PC-3 (cell line): ENCODE data around the gene CCNL2. TPM values are rescaled to one million over a fixed set of nuclear protein-coding genes. Genes with fewer than 3 reads are reported as not detected.

Source experiments
- ATAC-seq: fragments of 200-7000 bp; cut with Tn5 transposase; 2 replicates; pipeline ENCODE4 v1.9.1; 2020; ENCODE audit warnings: mild to moderate bottlenecking, moderate library complexity
- BruUV-seq: library from RNA; stranded (reverse); fragments of 400-500 nt; replicated peaks from 2 replicates; lab custom pipeline; 2021; lab: Mats Ljungman, UMichigan
- CTCF ChIA-PET: fragments of 300-600 bp; sonication (Branson Sonifier 250); formaldehyde crosslinking; loops from one replicate; lab custom pipeline; 2022; ENCODE audit warnings: antibody characterized with exemption; lab: Charles Lee
- POLR2A ChIA-PET: fragments of 300-600 bp; sonication (Branson Sonifier 250); formaldehyde crosslinking; loops from one replicate; lab custom pipeline; 2022; ENCODE audit warnings: antibody characterized with exemption; ENCODE audit not compliant: unreplicated experiment; lab: Charles Lee
- DNase-seq: peaks from one replicate; pipeline ENCODE4 v3.0.0-alpha.2; 2015
- H2AFZ ChIP-seq: fragments of 300-600 bp; sonication (generic); 2 replicates; pipeline ENCODE4 v1.6.0; 2016; ENCODE audit warnings: antibody characterized with exemption, low read length
- H3F3A ChIP-seq: fragments of 300-600 bp; sonication (generic); one replicate; pipeline ENCODE4 v1.6.0; 2017; ENCODE audit warnings: antibody characterized with exemption, low read length, control low read depth, mild to moderate bottlenecking; ENCODE audit not compliant: unreplicated experiment
- H3K27ac ChIP-seq: fragments of 300-600 bp; sonication (generic); 2 replicates; pipeline ENCODE4 v1.5.1; 2016; ENCODE audit warnings: mild to moderate bottlenecking, low read length
- H3K27me3 ChIP-seq: fragments of 300-600 bp; sonication (generic); 2 replicates; pipeline ENCODE4 v1.6.1; 2016; ENCODE audit warnings: low read length, mixed read lengths
- H3K36me3 ChIP-seq: fragments of 300-600 bp; sonication (generic); 2 replicates; pipeline ENCODE4 v1.6.1; 2016; ENCODE audit warnings: low read depth, mixed run types, low read length, mixed read lengths
- H3K4me1 ChIP-seq: fragments of 300-600 bp; sonication (generic); 2 replicates; pipeline ENCODE4 v1.5.1; 2016; ENCODE audit warnings: low read length; ENCODE audit not compliant: insufficient read depth
- H3K4me2 ChIP-seq: fragments of 300-600 bp; sonication (generic); 2 replicates; pipeline ENCODE4 v1.6.0; 2016; ENCODE audit warnings: low read length
- H3K4me3 ChIP-seq: fragments of 300-600 bp; sonication (generic); 2 replicates; pipeline ENCODE4 v1.5.1; 2016; ENCODE audit warnings: mild to moderate bottlenecking, low read length, mixed read lengths
- H3K79me2 ChIP-seq: fragments of 300-600 bp; sonication (generic); 2 replicates; pipeline ENCODE4 v1.6.1; 2017; ENCODE audit warnings: low read length, mixed read lengths
- H3K9ac ChIP-seq: fragments of 300-600 bp; sonication (generic); 2 replicates; pipeline ENCODE4 v1.6.0; 2016; ENCODE audit warnings: mild to moderate bottlenecking, low read length
- H3K9me2 ChIP-seq: fragments of 300-600 bp; sonication (generic); replicated peaks from 2 replicates; pipeline ENCODE4 v1.6.1; 2016; ENCODE audit warnings: mixed run types, low read length, mixed read lengths
- H3K9me3 ChIP-seq: fragments of 300-600 bp; sonication (generic); 2 replicates; pipeline ENCODE4 v1.6.1; 2016; ENCODE audit warnings: low read length, mixed read lengths
- H4K20me1 ChIP-seq: fragments of 300-600 bp; sonication (generic); 2 replicates; pipeline ENCODE4 v1.6.1; 2016; ENCODE audit warnings: low read length, mixed read lengths
- CTCF ChIP-seq: fragments of 300-600 bp; sonication (generic); conservative IDR thresholded peaks from 2 replicates; pipeline ENCODE4 v1.5.1; 2017; ENCODE audit warnings: antibody characterized with exemption, low read depth, mild to moderate bottlenecking, low read length
- EZH2 ChIP-seq: fragments of 300-600 bp; sonication (generic); IDR thresholded peaks from one replicate; pipeline ENCODE4 v1.6.1; 2017; ENCODE audit warnings: antibody characterized with exemption, mild to moderate bottlenecking, low read length; ENCODE audit not compliant: unreplicated experiment
- EZH2phosphoT487 ChIP-seq: fragments of 300-600 bp; sonication (generic); IDR thresholded peaks from 2 replicates; pipeline ENCODE4 v1.6.1; 2018; ENCODE audit warnings: mild to moderate bottlenecking, antibody characterized with exemption, low read length, borderline replicate concordance
- intact Hi-C: fragments of 100-400 bp; cut with micrococcal nuclease; formaldehyde crosslinking; loops from 2 replicates; pipeline ENCODE4 v1.9.0; 2023
- total RNA-seq: library from RNA; depleted of rRNA; stranded (reverse); fragments of >200 nt; gene quantifications from 2 replicates; pipeline ENCODE4 v1.2.3, GENCODE V29; 2014

Gene CCNL2
- total RNA-seq, 1 experiment from 2014 or later: 385 TPM

- Histone ChIP-seq H3K9me3 (no peaks in the 10 kb centered on the region), H3K4me3 (no peak overlapping the region), H3K9ac (no peak overlapping the region), H3K27me3 (no peaks in the 10 kb centered on the region), H3K4me2 (0 out of 2 replicates have a peak overlapping the region, but pooled peaks have one; percentile 32), H3K27ac (no peak overlapping the region), H3K36me3 (no peaks in the 10 kb centered on the region), H3K4me1 (peaks cover 15% of the 10 kb centered on the region), H3K79me2 (no peaks in the 10 kb centered on the region), H3F3A (no peaks in the 10 kb centered on the region), H3K9me2 (no peaks in the 10 kb centered on the region), H4K20me1 (no peaks in the 10 kb centered on the region), H2AFZ (peak overlapping the region; percentile 51; the same call in 1 of the 2 replicates)
- no peak for TF ChIP-seq EZH2
- no peak for TF ChIP-seq CTCF
- TF ChIP-seq EZH2phosphoT487: no peak
- intact Hi-C loops: no loop called here
- DNase-seq: no peak
- no peak for ATAC-seq
- CTCF ChIA-PET: no interaction called here
- BruUV-seq: no TSS peak
- POLR2A ChIA-PET: no interaction called here
Observed at GRCh38 chr1:1421907-1422464, 22.9 kb upstream of the CCNL2 start.

DNA sequence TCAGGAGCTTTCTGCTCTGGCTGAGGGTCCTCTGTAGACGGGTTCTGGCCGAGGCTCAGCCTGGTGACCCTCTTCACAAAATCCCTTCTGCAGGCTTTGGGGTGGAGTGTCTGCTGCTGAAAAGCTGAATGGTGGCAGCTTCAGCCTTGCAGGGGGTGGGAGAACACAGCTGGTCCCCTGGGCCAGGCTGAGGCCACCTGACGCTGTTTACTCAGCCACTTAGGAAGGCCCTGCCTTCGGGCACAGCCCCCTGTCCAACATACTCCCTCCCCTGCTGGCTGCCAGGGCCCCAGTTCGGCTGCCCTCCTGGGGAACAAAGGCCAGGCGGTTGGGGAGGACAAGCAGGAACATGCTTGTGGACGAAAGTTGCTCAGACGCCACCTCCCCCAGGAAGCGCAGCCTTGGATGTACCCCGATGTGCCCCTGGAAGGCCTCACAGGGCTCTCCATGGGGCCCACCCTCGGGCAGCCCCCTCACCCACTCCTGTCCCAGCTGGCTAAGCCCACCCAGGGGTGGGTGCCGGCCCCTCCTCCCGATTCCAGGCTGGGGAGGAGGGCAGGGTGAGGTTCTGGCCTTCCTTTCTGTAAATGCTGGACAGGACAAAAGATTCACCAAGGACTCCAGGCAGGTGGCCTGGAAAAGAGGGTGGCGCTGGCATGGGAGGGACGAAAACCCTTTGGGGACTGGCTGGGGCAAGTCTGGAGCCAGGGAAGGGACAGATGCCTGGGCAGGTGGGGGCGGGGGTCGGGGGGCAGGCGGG is 22.2 kb upstream of the CCNL2 start, which contains the start of gene ANKRD65:
TSS of gene ANKRD65 (minus strand) at position 130 of the 760 bp plus-strand sequence. CDS start 271 bp downstream, outside the sequence.
- POLR2A ChIA-PET: no interaction called here
- TF ChIP-seq EZH2phosphoT487 (no peak), CTCF (no peak), EZH2 (no peak)
- intact Hi-C loops: no loop called here
- no TSS peak for BruUV-seq
- CTCF ChIA-PET: no interaction called here
- H3K36me3 ChIP-seq: no peaks in the 10 kb centered on the region
- no peaks in the 10 kb centered on the region for H3K9me2 ChIP-seq
- H3K9me3 ChIP-seq: no peaks in the 10 kb centered on the region
- no peaks in the 10 kb centered on the region for H3K79me2 ChIP-seq
- no peaks in the 10 kb centered on the region for H3F3A ChIP-seq
- H3K4me2 ChIP-seq: no peak within 1 kb of the TSS
- no peaks in the 10 kb centered on the region for H3K27me3 ChIP-seq
- DNase-seq (no peak), ATAC-seq (no peak)
- no peak within 1 kb of the TSS for H3K4me3 ChIP-seq
- no peak within 1 kb of the TSS for H3K9ac ChIP-seq
- no peaks in the 10 kb centered on the region for H4K20me1 ChIP-seq
- no peak within 1 kb of the TSS for H3K27ac ChIP-seq
- peaks cover 15% of the 10 kb centered on the region for H3K4me1 ChIP-seq
- H2AFZ ChIP-seq: no peak within 1 kb of the TSS

- TF ChIP-seq CTCF (no peak), EZH2 (no peak), EZH2phosphoT487 (no peak)
- BruUV-seq: no TSS peak
- no peaks in the 10 kb centered on the region for H3F3A ChIP-seq
- H3K4me3 ChIP-seq: no peak overlapping the region
- no peaks in the 10 kb centered on the region for H3K9me2 ChIP-seq
- DNase-seq (no peak), ATAC-seq (no peak)
- H3K9ac ChIP-seq: no peak overlapping the region
- no peaks in the 10 kb centered on the region for H3K9me3 ChIP-seq
- no peaks in the 10 kb centered on the region for H4K20me1 ChIP-seq
- H3K27me3 ChIP-seq: no peaks in the 10 kb centered on the region
- H2AFZ ChIP-seq: no peak overlapping the region
- no peaks in the 10 kb centered on the region for H3K36me3 ChIP-seq
- H3K27ac ChIP-seq: no peak overlapping the region
- ChIA-PET CTCF (interaction anchor here (1.0 kb wide), 1 partner anchor 18 kb away, joined by 5 read pairs; no protein-coding TSS in a partner anchor), POLR2A (no interaction called here)
- no peak overlapping the region for H3K4me2 ChIP-seq
- H3K4me1 ChIP-seq: peaks cover 15% of the 10 kb centered on the region
- H3K79me2 ChIP-seq: no peaks in the 10 kb centered on the region
- intact Hi-C loops: no loop called here
Observed at GRCh38 chr1:1420654-1421141, 21.6 kb upstream of the CCNL2 start.
